Erythroblast (primary cell): Measurements from ENCODE around the gene FFAR2.

Experiments used
- GATA1 ChIP-seq: IDR thresholded peaks from 2 replicates; pipeline ENCODE4 v1.6.1; 2011; ENCODE audit warnings: low read depth, mild to moderate bottlenecking, control low read depth, low read length, moderate library complexity
- POLR2A ChIP-seq: IDR thresholded peaks from 2 replicates; pipeline ENCODE4 v1.6.1; 2011; ENCODE audit warnings: mild to moderate bottlenecking, low read length

GRCh38 chr19:35497406-35497805 lies 49.3 kb downstream of the FFAR2 start:
- TF ChIP-seq POLR2A (no peak), GATA1 (no peak)
